ENCODE results near the gene S100G.

Gene S100G

DNA sequence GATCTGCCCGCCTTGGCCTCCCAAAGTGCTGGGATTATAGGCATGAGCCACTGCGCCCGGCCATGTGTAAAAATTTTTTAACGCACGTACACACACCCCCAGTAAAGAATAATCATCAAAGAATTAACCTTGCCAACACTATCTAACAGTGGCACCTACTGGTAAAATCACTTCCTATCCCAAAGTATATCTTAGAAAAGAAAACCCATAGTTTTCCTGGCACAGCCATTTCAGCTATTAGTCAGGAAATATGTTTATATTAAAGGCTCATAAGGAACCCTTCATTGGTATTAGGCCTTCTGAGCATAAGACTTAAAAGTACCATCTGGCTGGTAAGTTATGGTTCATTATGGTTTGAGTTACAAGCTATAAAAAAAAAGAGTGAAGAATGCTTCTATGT lies 14.1 kb downstream of the S100G start:
- DNase-seq = no peak
- TF ChIP-seq CTCF (IDR thresholded peaks at IDR 0.05) = no peak
- H3K27me3 Mint-ChIP-seq (ENCODE audit: low read depth, poor library complexity) = no peaks in the 10 kb centered on the region
- no peaks in the 10 kb centered on the region for H3K9me3 Mint-ChIP-seq
- peaks cover 19% of the 10 kb centered on the region for H3K4me1 Mint-ChIP-seq
- H3K4me3 Mint-ChIP-seq = no peak overlapping the region
- no peak overlapping the region for H3K27ac Mint-ChIP-seq
- peaks cover 84% of the 10 kb centered on the region for H3K36me3 Mint-ChIP-seq (ENCODE audit: low read depth)

GRCh38 chrX:16664626-16665025 lies 14.7 kb downstream of the S100G start:
- DNase-seq = no peak
- H3K4me1 Mint-ChIP-seq = peaks cover 19% of the 10 kb centered on the region
- TF ChIP-seq CTCF (IDR thresholded peaks at IDR 0.05) = no peak

DNA sequence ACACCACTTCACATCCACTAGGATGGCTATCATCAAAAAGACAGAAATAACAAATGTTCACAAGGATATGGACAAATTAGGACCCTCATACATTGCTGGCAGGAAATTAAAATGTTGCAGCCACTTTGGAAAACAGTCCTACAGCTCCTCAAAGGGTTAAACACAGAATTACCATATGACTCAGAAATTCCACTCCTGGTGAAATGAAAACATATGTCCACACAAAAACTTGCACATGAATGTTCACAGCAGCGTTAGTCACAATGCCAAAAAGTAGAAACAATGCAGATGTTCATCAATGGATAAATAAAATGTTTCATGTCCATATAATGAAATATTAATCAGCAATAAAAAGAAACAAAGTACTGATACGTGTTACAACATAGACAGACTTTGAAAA lies 15.1 kb downstream of the S100G start:
- Mint-ChIP-seq H3K27me3 (ENCODE audit: low read depth, poor library complexity) (no peaks in the 10 kb centered on the region), H3K4me1 (peaks cover 19% of the 10 kb centered on the region), H3K27ac (no peak overlapping the region), H3K9me3 (no peaks in the 10 kb centered on the region), H3K4me3 (no peak overlapping the region), H3K36me3 (ENCODE audit: low read depth) (peaks cover 84% of the 10 kb centered on the region)
- TF ChIP-seq CTCF (IDR thresholded peaks at IDR 0.05) = no peak
- no peak for DNase-seq

More at GRCh38 chrX:16664626-16665025, 14.7 kb downstream of the S100G start:
- Mint-ChIP-seq H3K36me3 (ENCODE audit: low read depth) (peaks cover 84% of the 10 kb centered on the region), H3K27me3 (ENCODE audit: low read depth, poor library complexity) (no peaks in the 10 kb centered on the region), H3K27ac (no peak overlapping the region), H3K4me3 (no peak overlapping the region), H3K9me3 (no peaks in the 10 kb centered on the region)

DNA sequence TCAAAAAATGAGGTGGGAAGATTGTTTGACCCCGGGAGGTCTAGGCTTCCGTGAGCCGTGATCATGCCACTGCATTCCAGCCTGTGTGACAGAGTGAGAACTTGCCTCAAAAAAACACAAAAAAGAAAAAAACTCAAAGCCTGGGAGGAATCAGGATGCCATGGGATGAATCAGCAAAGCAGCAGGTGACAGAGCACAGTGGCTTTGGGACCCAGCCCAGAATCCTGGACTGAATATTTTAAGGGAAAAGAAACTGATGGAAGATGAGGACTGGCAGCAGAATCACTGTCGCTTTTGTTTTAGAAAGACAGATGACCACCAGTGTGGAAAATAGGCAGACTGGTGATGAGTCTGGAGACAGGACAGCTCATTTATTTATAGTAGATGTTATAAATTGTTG lies 16.6 kb downstream of the S100G start:
- DNase-seq = no peak
- Mint-ChIP-seq H3K27me3 (ENCODE audit: low read depth, poor library complexity) (no peaks in the 10 kb centered on the region), H3K4me1 (peaks cover 19% of the 10 kb centered on the region), H3K9me3 (no peaks in the 10 kb centered on the region), H3K4me3 (no peak overlapping the region), H3K27ac (no peak overlapping the region), H3K36me3 (ENCODE audit: low read depth) (peaks cover 86% of the 10 kb centered on the region)
- TF ChIP-seq CTCF (IDR thresholded peaks at IDR 0.05) = no peak

GRCh38 chrX:16671005-16671404 lies 21.0 kb downstream of the S100G start:
- H3K4me1 Mint-ChIP-seq = no peaks in the 10 kb centered on the region
- H3K36me3 Mint-ChIP-seq (ENCODE audit: low read depth) = peaks cover 84% of the 10 kb centered on the region
- H3K9me3 Mint-ChIP-seq = no peaks in the 10 kb centered on the region
- H3K27ac Mint-ChIP-seq = no peak overlapping the region
- peak; percentile 6 for DNase-seq
- peak; percentile 33 for TF ChIP-seq CTCF (IDR thresholded peaks at IDR 0.05)
- H3K4me3 Mint-ChIP-seq = no peak overlapping the region
- no peaks in the 10 kb centered on the region for H3K27me3 Mint-ChIP-seq (ENCODE audit: low read depth, poor library complexity)

DNA sequence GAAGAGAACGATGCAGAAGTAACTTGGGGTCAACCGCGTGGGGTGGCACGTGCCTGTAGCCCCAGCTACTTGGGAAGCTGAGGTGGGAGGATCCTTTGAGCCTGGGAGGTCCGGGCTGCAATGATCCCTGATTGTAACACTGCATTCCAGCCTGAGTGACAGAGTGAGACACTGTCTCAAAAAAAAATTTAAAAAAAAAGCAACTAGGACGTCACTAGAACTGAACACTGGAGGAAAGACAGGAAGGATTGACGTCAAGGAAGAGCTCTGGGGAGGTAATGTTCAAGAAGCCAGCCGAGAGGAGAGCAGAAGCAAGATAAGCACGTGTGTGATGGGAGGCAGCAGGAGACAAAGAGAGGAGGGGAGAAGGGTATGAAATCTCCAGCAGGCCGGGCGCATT lies 28.7 kb downstream of the S100G start:
- no peak for DNase-seq
- H3K27ac Mint-ChIP-seq = peak overlapping the region; percentile 63
- no peaks in the 10 kb centered on the region for H3K9me3 Mint-ChIP-seq
- no peak for TF ChIP-seq CTCF (IDR thresholded peaks at IDR 0.05)
- H3K27me3 Mint-ChIP-seq (ENCODE audit: low read depth, poor library complexity) = no peaks in the 10 kb centered on the region
- H3K4me1 Mint-ChIP-seq = no peaks in the 10 kb centered on the region
- H3K36me3 Mint-ChIP-seq (ENCODE audit: low read depth) = peaks cover 90% of the 10 kb centered on the region
- H3K4me3 Mint-ChIP-seq = no peak overlapping the region
